Left lung (tissue), 10 donors: ENCODE results near the gene OLFM1. TPM values are rescaled to one million over a fixed set of nuclear protein-coding genes. Genes with fewer than 3 reads are reported as not detected.

Source experiments
- ATAC-seq: fragments of 200-7000 bp; cut with Tn5 transposase; one replicate; pipeline ENCODE4 v1.9.1; 2020; ENCODE audit warnings: moderate library complexity
- DNase-seq, 4 donors: peaks; one replicate each; pipeline ENCODE4 v3.0.0-alpha.2; 2013 to 2020
- H3K27ac ChIP-seq, 2 donors: fragments of 200-600 bp; sonication (generic) in 1 of 2; one replicate each; pipeline versions ENCODE4 v1.5.0 to v1.8.0; 2020 to 2021
- H3K27me3 ChIP-seq, 2 donors: fragments of 200-600 bp; sonication (generic) in 1 of 2; one replicate each; pipeline versions ENCODE4 v1.5.0 to v1.8.0; 2020 to 2021
- H3K36me3 ChIP-seq, 2 donors: fragments of 200-600 bp; sonication (generic) in 1 of 2; one replicate each; pipeline versions ENCODE4 v1.5.0 to v1.8.0; 2020 to 2021
- H3K4me1 ChIP-seq, 2 donors: fragments of 200-600 bp; one replicate each; pipeline ENCODE4 v1.8.0; 2021
- H3K4me3 ChIP-seq, 2 donors: fragments of 200-600 bp; sonication (generic) in 1 of 2; one replicate each; pipeline versions ENCODE4 v1.5.0 to v1.8.0; 2020 to 2021; ENCODE audit warnings: mild to moderate bottlenecking in 1 of 2
- H3K9me3 ChIP-seq, 2 donors: fragments of 200-600 bp; sonication (generic) in 1 of 2; one replicate each; pipeline versions ENCODE4 v1.5.0 to v1.8.0; 2020 to 2021
- intact Hi-C, 2 donors: fragments of 100-400 bp; cut with DNase I; formaldehyde crosslinking; loops; one replicate each; pipeline versions ENCODE4 v1.11.2 to v1.14.2; 2022
- polyA plus RNA-seq, 6 donors: library from polyadenylated mRNA; unstranded; fragments of 120-200 nt; gene quantifications; one replicate each; pipeline ENCODE4 v1.2.1, GENCODE V29; 2013; ENCODE audit not compliant: insufficient read length in 6 of 6
- total RNA-seq, 2 donors: library from RNA; stranded (reverse); fragmentation: NEBNext Ultra II Directional; extraction: Animal tissue kit (Norgen Biotek cat#: 25700); gene quantifications; one replicate each; pipeline ENCODE4 v1.2.1, GENCODE V29; 2021
- TF ChIP-seq, protein P1 (sequence below), 2 donors: fragments of 200-600 bp; sonication (generic) in 1 of 2; IDR thresholded peaks; one replicate each; pipeline versions ENCODE4 v1.5.0 to v1.8.0; 2021; ENCODE audit warnings: antibody characterized with exemption in 2 of 2
- donor health status: DM: no; HTN: yes; CAD: no.
- donor health status: DM: no; HTN: no; CAD: no.

Gene OLFM1
- total and polyA plus RNA-seq, 8 donors: 6.8 to 21.5 (median 14.3) TPM

DNA sequence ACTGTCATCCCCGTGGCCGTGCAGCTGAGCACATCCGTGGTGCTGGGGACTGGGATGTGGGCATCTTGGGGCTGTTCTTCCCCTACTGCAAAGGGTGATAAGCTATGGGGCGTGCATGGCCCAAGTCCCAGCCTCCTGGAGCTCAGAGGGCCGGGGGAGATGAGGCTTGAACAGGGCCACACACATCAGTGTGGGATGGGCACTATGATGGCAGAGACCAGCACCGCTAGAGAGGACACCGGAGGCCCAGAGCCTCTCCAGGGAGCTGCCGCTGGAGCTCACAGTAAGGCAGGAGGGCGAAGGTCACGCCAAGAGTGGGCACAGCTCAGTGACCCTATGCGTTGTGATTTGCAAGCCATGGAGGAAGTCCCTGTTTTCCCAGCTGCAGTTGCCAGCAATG, 63.5 kb downstream of the OLFM1 start:
- intact Hi-C loops: no loop called here
- Histone ChIP-seq H3K27ac (no peak overlapping the region), H3K4me3 (no peak overlapping the region), H3K9me3 (peaks cover 0 to 2% of the 10 kb centered on the region in 2 donors), H3K27me3 (peaks cover 0 to 63% of the 10 kb centered on the region in 2 donors), H3K4me1 (no peaks in the 10 kb centered on the region), H3K36me3 (no peaks in the 10 kb centered on the region)
- TF ChIP-seq, protein P1, sequence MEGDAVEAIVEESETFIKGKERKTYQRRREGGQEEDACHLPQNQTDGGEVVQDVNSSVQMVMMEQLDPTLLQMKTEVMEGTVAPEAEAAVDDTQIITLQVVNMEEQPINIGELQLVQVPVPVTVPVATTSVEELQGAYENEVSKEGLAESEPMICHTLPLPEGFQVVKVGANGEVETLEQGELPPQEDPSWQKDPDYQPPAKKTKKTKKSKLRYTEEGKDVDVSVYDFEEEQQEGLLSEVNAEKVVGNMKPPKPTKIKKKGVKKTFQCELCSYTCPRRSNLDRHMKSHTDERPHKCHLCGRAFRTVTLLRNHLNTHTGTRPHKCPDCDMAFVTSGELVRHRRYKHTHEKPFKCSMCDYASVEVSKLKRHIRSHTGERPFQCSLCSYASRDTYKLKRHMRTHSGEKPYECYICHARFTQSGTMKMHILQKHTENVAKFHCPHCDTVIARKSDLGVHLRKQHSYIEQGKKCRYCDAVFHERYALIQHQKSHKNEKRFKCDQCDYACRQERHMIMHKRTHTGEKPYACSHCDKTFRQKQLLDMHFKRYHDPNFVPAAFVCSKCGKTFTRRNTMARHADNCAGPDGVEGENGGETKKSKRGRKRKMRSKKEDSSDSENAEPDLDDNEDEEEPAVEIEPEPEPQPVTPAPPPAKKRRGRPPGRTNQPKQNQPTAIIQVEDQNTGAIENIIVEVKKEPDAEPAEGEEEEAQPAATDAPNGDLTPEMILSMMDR (IDR thresholded peaks at IDR 0.05): no peak
- ATAC-seq (no peak), DNase-seq (peak in 1 of 4 donors; percentile 43)

DNA sequence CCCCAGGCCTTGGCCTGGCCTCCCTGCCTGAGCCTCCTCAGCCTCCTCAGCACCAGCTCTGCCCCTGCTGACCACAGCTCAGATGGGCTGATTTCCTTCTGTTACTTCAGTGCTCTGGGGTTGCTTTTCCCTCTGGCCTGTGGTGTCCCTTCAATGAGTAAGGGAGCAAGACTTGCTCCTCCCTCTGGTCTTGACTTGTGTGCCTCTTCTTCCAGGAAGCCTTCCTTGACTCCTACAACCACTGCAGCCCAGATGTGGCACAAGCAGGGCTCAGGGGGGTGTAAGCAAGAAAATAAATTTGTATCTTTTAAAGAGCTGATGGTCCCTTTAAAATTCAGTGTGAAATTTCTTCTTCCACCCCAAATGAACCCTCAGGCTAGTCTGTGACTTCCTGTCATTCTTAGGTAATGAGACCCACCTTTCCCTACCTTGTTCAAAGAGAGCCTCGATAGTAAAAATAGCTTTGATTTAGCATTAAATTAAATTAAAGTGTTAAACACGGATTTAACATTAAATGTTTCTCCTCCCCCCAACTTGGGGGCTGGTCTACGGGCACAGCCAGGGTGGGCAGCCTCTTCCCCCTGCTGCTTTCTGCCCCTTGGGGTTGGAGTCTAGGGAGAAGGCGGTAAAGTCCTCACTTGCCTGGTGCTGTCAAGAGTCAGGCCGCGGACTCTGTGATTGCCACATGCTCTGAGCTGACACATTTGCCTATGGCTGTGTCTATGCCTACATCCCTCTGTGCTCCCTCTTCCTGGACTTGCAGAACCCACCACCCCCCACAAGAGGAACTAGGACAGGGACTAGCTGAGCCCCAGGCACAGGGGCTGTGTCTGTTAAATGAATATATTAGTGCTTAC, 64.5 kb downstream of the OLFM1 start:
- H3K4me3 ChIP-seq: no peak overlapping the region
- no peaks in the 10 kb centered on the region for H3K4me1 ChIP-seq
- DNase-seq: peak in 1 of 4 donors; percentile 48
- peaks cover 0 to 2% of the 10 kb centered on the region in 2 donors for H3K9me3 ChIP-seq
- H3K36me3 ChIP-seq: no peaks in the 10 kb centered on the region
- ATAC-seq: no peak
- peaks cover 0 to 53% of the 10 kb centered on the region in 2 donors for H3K27me3 ChIP-seq
- intact Hi-C loops: no loop called here
- TF ChIP-seq, protein P1 (IDR thresholded peaks at IDR 0.05): no peak
- H3K27ac ChIP-seq: no peak overlapping the region

DNA sequence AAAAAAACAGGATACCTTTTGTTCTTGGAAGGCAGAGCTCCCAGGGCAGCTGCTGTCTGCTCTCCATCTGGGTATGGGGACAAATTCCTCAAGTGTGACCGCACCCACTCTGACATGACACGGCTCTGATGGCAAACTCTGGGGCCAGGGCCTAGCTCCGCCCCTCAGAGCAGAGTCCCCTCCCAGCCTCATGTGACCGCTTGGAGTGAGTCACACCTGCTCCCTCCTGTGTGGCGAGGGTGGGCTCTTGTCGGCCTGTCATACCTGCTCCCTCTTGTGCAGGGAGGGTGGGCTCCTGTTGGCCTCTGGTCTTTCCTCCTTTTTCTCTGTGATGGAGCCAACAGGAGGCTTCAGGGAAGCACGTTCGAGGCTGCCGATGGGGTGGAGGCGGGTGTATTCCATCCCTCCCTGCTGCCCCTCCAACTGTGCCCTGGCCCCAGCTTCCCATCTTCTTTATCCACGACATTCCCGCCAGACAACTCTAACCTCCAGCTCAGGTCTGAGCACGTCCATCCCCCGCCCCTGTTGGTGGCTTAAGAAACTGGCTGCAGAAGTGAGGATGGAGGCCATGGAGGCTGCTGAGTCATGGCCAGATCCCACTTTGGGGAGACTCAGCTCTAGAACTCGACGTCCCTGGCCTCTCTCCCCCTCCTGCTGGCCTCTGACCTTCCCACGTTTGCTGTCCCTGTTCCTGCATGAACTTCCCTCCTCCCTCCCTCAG, 65.3 kb downstream of the OLFM1 start:
- no peak overlapping the region for H3K27ac ChIP-seq
- DNase-seq: peak in 1 of 4 donors; percentile 50
- peak; percentile 44 for ATAC-seq
- no peak overlapping the region for H3K4me3 ChIP-seq
- H3K36me3 ChIP-seq: no peaks in the 10 kb centered on the region
- no peaks in the 10 kb centered on the region for H3K4me1 ChIP-seq
- intact Hi-C loops: no loop called here
- H3K27me3 ChIP-seq: peaks cover 0 to 51% of the 10 kb centered on the region in 2 donors
- TF ChIP-seq, protein P1 (IDR thresholded peaks at IDR 0.05): no peak
- peaks cover 0 to 2% of the 10 kb centered on the region in 2 donors for H3K9me3 ChIP-seq

DNA sequence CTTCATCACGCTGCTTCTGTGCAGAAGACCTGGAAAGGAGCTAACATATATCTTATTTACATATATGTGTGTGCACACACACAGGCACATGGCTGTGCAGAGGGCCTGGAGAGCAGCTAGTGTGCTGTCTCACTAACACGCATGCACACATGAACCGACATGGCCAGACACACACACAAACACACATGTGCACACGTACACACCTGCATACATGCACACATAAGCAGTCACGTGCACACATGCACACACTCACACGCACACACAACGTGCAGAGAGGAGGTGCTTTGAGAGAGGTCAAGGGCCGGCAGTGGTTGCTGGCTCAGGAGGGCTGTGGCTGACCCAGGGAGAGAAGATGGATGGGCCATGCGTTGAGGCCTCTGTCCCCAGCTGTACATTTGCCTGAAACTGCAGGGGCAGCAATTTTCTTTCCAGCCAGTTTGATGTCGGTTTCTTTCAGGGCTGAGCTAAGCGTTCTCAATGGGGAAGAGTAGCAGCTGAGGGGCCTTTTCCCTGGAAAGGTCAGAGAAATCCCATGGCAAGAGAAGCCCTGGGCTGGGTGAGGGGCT, 66.7 kb downstream of the OLFM1 start:
- Histone ChIP-seq H3K4me1 (no peaks in the 10 kb centered on the region), H3K27ac (no peak overlapping the region), H3K36me3 (no peaks in the 10 kb centered on the region), H3K4me3 (no peak overlapping the region), H3K9me3 (peaks cover 0 to 2% of the 10 kb centered on the region in 2 donors), H3K27me3 (peaks cover 0 to 51% of the 10 kb centered on the region in 2 donors)
- DNase-seq (no peak), ATAC-seq (no peak)
- intact Hi-C loops: no loop called here
- TF ChIP-seq, protein P1 (IDR thresholded peaks at IDR 0.05): no peak

DNA sequence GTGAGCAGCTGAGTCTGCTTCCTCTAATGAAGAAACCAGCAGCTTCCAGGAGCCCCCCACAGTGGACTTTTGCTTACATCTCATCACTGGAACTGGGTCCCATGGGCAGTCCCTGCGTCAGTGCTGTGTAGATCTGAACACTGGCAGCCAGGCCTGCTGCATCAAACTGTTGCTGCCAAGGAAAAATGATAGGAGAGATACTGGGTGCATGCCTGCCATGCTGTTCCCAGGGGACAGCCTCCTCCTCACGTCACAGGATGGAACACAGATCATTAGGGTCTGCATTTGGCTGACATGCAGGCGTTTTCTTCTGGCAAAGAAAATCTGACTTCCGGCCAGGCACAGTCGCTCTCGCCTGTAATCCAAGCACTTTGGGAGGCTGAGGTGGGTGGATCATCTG, 67.9 kb downstream of the OLFM1 start:
- intact Hi-C loops: no loop called here
- DNase-seq: no peak
- Histone ChIP-seq H3K36me3 (no peaks in the 10 kb centered on the region), H3K27me3 (peaks cover 0 to 62% of the 10 kb centered on the region in 2 donors), H3K9me3 (peaks cover 0 to 2% of the 10 kb centered on the region in 2 donors), H3K27ac (no peak overlapping the region), H3K4me1 (no peaks in the 10 kb centered on the region), H3K4me3 (no peak overlapping the region)
- TF ChIP-seq, protein P1 (IDR thresholded peaks at IDR 0.05): no peak
- ATAC-seq: no peak
